Thyroid gland (tissue), 4 donors: ENCODE data around the gene MS4A18. TPM values are rescaled to one million over a fixed set of nuclear protein-coding genes. Genes with fewer than 3 reads are reported as not detected.
"Not testable (repeated sequence)": the region's sequence is repeated elsewhere in the genome, so short reads cannot be mapped to it uniquely, and the experiment has no call there.

Experiments used
- DNase-seq, 2 donors: peaks; one replicate each; pipeline ENCODE4 v3.0.0-alpha.2; 2019
- H3K27ac ChIP-seq, 3 donors: fragments of 200-600 bp; sonication (generic); 1 replicate in 2 of 3; 2 replicates in 1 of 3; pipeline ENCODE4 v1.5.1; 2016 to 2019; ENCODE audit warnings: mild to moderate bottlenecking in 1 of 3, moderate library complexity in 1 of 3
- H3K27me3 ChIP-seq: fragments of 200-600 bp; sonication (generic); one replicate; pipeline ENCODE4 v1.5.1; 2019
- H3K36me3 ChIP-seq, 2 donors: fragments of 200-600 bp; sonication (generic); one replicate each; pipeline ENCODE4 v1.5.1; 2016 to 2019
- H3K4me1 ChIP-seq, 2 donors: fragments of 200-600 bp; sonication (generic); one replicate each; pipeline ENCODE4 v1.5.1; 2017 to 2019
- H3K4me3 ChIP-seq, 3 donors: fragments of 200-600 bp; sonication (generic); replicated peaks in 1 of 3; 1 replicate in 2 of 3; 2 replicates in 1 of 3; pipeline ENCODE4 v1.5.1; 2016; ENCODE audit warnings: mild to moderate bottlenecking in 1 of 3
- H3K9me3 ChIP-seq: fragments of 200-600 bp; sonication (generic); one replicate; pipeline ENCODE4 v1.5.1; 2017
- POLR2A ChIP-seq, 2 donors: fragments of 450-650 bp; IDR thresholded peaks; one replicate each; pipeline ENCODE4 v1.6.1; 2017; ENCODE audit warnings: antibody characterized with exemption in 2 of 2, mild to moderate bottlenecking in 2 of 2, moderate library complexity in 1 of 2
- WGBS, 2 donors: methylation state at CpG; one replicate each; pipeline ENCODE4 v1.1.5; 2017; 5-methylcytosine and 5-hydroxymethylcytosine counted together
- intact Hi-C: fragments of 100-400 bp; cut with DNase I; formaldehyde crosslinking; loops from one replicate; pipeline ENCODE4 v1.15.1; 2023
- total RNA-seq, 4 donors: library from RNA; depleted of rRNA; stranded (reverse); fragments of >200 nt; gene quantifications; one replicate each; pipeline ENCODE4 v1.2.3, GENCODE V29; 2016
- TF ChIP-seq, protein P1 (sequence below), 6 experiments: fragments of 200-600 bp in 3 of 6; fragments of 450-650 bp in 3 of 6; sonication (generic) in 3 of 6; IDR thresholded peaks; one replicate each; pipeline ENCODE4 v1.5.1; 2016 to 2019; ENCODE audit warnings: antibody characterized with exemption in 6 of 6, mild to moderate bottlenecking in 2 of 6, inconsistent platforms in 1 of 6, moderate library complexity in 1 of 6

Gene MS4A18
- total RNA-seq, 4 donors from 2014 or later: not detected

DNA sequence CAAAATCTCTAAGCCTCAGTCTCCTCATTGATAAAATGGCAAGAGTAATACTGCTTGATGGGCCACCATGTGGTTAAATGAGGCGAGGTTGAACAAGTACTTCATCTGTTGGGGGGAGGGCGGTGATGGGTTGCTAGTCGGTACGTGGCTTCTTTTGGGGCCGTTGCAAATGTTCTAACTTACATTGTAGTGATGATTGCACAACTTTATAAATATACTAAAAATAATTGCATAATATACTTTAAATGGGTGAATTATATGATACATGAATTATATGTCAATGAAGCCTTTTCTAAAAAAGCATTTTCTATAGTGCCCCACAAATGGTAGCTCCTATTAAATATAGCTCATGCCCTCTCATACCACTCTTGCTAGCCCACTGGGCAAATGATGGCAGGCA lies 18.6 kb upstream of the MS4A18 start:
- TF ChIP-seq, protein P1, sequence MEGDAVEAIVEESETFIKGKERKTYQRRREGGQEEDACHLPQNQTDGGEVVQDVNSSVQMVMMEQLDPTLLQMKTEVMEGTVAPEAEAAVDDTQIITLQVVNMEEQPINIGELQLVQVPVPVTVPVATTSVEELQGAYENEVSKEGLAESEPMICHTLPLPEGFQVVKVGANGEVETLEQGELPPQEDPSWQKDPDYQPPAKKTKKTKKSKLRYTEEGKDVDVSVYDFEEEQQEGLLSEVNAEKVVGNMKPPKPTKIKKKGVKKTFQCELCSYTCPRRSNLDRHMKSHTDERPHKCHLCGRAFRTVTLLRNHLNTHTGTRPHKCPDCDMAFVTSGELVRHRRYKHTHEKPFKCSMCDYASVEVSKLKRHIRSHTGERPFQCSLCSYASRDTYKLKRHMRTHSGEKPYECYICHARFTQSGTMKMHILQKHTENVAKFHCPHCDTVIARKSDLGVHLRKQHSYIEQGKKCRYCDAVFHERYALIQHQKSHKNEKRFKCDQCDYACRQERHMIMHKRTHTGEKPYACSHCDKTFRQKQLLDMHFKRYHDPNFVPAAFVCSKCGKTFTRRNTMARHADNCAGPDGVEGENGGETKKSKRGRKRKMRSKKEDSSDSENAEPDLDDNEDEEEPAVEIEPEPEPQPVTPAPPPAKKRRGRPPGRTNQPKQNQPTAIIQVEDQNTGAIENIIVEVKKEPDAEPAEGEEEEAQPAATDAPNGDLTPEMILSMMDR (IDR thresholded peaks at IDR 0.05): no peak
- TF ChIP-seq POLR2A (IDR thresholded peaks at IDR 0.05): no peak
- 82 to 83% methylated on average over 5 of the region's 5 CpGs for WGBS, 2 donors
- no peaks in the 10 kb centered on the region for H3K4me1 ChIP-seq
- H3K27ac ChIP-seq: no peak overlapping the region
- H3K36me3 ChIP-seq: no peaks in the 10 kb centered on the region
- H3K4me3 ChIP-seq: no peak overlapping the region
- DNase-seq: no peak
- no peaks in the 10 kb centered on the region for H3K27me3 ChIP-seq
- intact Hi-C loops: no loop called here
- no peaks in the 10 kb centered on the region for H3K9me3 ChIP-seq

- WGBS, 2 donors: 62 to 69% methylated on average over 5 of the region's 5 CpGs
- intact Hi-C loops: no loop called here
Measured at GRCh38 chr11:60706931-60707330, 17.6 kb upstream of the MS4A18 start.

GRCh38 chr11:60710482-60710881 lies 14.0 kb upstream of the MS4A18 start:
- no peaks in the 10 kb centered on the region for H3K36me3 ChIP-seq
- no peak for DNase-seq
- no peak overlapping the region for H3K4me3 ChIP-seq
- no peaks in the 10 kb centered on the region for H3K27me3 ChIP-seq
- no peaks in the 10 kb centered on the region for H3K4me1 ChIP-seq
- TF ChIP-seq POLR2A (IDR thresholded peaks at IDR 0.05): no peak
- TF ChIP-seq, protein P1 (IDR thresholded peaks at IDR 0.05): no peak
- intact Hi-C loops: no loop called here
- H3K9me3 ChIP-seq: no peaks in the 10 kb centered on the region
- 73 to 76% methylated on average over 4 of the region's 4 CpGs for WGBS, 2 donors
- H3K27ac ChIP-seq: no peak overlapping the region

More at GRCh38 chr11:60706931-60707330, 17.6 kb upstream of the MS4A18 start:
- no peaks in the 10 kb centered on the region for H3K36me3 ChIP-seq
- no peaks in the 10 kb centered on the region for H3K4me1 ChIP-seq
- no peaks in the 10 kb centered on the region for H3K9me3 ChIP-seq
- H3K27me3 ChIP-seq: no peaks in the 10 kb centered on the region
- no peak overlapping the region for H3K4me3 ChIP-seq
- DNase-seq: no peak
- no peak overlapping the region for H3K27ac ChIP-seq
- no peak for TF ChIP-seq POLR2A (IDR thresholded peaks at IDR 0.05)
- TF ChIP-seq, protein P1 (IDR thresholded peaks at IDR 0.05): no peak

GRCh38 chr11:60711276-60711675 lies 13.2 kb upstream of the MS4A18 start:
- Histone ChIP-seq H3K9me3 (no peaks in the 10 kb centered on the region), H3K27ac (no peak overlapping the region), H3K27me3 (no peaks in the 10 kb centered on the region), H3K36me3 (no peaks in the 10 kb centered on the region), H3K4me3 (no peak overlapping the region), H3K4me1 (no peaks in the 10 kb centered on the region)
- intact Hi-C loops: no loop called here
- 70 to 83% methylated on average over 4 of the region's 4 CpGs for WGBS, 2 donors
- TF ChIP-seq, protein P1 (IDR thresholded peaks at IDR 0.05): no peak
- TF ChIP-seq POLR2A (IDR thresholded peaks at IDR 0.05): no peak
- DNase-seq: no peak

GRCh38 chr11:60713423-60713822 lies 11.1 kb upstream of the MS4A18 start:
- 79 to 86% methylated on average over 6 of the region's 6 CpGs for WGBS, 2 donors
- H3K27me3 ChIP-seq, H3K27ac ChIP-seq, H3K9me3 ChIP-seq, DNase-seq, H3K36me3 ChIP-seq, H3K4me1 ChIP-seq, H3K4me3 ChIP-seq, intact Hi-C loops: not testable (repeated sequence)

DNA sequence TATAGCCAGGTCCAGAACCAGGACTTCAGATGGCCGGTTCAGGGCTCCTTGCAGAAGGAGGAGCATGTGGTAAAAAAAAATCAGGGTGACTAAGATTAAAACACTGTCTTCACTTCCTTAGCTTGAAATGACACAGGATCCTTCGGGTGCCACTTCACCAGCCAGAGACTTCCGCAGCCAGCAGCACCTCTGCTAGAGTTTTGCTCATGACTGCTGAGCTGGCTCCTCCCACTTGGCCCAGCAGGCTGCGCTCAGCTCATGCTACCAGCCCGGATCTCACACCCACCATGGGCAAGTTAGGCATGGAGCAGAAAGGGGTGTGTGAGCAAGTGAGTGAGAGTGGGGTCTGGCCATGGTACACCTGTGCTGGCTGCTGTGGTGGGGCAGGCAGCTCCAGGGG lies 6.6 kb upstream of the MS4A18 start:
- intact Hi-C loops: no loop called here
- Histone ChIP-seq H3K4me3 (no peak overlapping the region), H3K36me3 (no peaks in the 10 kb centered on the region), H3K27ac (no peak overlapping the region), H3K27me3 (no peaks in the 10 kb centered on the region), H3K4me1 (no peaks in the 10 kb centered on the region), H3K9me3 (no peaks in the 10 kb centered on the region)
- 87 to 91% methylated on average over 5 of the region's 5 CpGs for WGBS, 2 donors
- DNase-seq: no peak
- no peak for TF ChIP-seq POLR2A (IDR thresholded peaks at IDR 0.05)
- TF ChIP-seq, protein P1 (IDR thresholded peaks at IDR 0.05): no peak
